HG02870 (cell line): ENCODE data around the gene GFAP.

Experiments used
- ATAC-seq: cut with Tn5 transposase; IDR thresholded peaks from one replicate; pipeline ENCODE4 v1.9.1; 2021; ENCODE audit warnings: mild to moderate bottlenecking, moderate library complexity; ENCODE audit not compliant: unreplicated experiment

GFAP gene

DNA sequence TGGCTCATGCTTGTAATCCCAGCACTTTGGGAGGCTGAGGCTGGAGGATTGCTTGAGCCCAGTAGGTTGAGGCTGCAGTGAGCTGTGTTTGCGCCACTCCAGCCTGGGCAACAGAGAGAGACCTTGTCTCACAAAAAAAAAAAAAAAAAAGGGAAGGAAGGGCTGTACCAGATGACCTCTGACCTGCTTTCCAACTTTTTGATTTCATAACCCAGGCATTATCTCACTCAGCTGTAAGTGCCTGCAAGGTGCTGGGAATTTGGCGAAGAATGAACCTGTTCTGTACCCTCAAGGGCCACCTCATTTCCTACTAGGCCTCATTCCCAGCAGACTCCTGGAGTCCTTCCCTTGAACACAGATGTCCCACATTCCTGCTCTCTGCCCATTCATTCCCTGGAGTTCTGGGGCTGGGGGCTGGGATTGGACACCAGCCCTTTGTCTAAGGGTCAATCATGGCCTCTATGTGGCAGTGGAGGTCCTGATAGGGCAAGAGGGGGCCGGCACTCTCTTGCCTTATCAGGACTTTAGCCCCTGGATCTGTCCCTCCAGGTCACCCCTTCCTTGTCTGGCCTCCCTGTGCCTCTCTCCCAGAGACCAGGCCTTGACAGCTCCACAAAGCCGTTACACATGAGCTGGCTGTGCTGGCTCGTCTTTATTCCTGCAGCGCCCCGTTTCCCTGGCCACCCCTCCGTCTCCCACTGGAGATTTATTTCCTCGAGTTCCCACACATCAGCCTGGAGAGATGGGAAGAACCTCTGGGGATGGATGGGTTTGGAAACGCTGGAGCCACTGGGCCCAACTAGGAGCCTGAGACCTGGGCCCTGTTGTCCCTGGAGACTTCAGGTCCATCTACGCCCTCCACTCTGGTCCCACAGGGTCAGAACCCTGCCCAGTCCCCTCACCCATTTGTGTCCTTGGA, 821 bp upstream of the GFAP start:
- no peak for ATAC-seq

DNA sequence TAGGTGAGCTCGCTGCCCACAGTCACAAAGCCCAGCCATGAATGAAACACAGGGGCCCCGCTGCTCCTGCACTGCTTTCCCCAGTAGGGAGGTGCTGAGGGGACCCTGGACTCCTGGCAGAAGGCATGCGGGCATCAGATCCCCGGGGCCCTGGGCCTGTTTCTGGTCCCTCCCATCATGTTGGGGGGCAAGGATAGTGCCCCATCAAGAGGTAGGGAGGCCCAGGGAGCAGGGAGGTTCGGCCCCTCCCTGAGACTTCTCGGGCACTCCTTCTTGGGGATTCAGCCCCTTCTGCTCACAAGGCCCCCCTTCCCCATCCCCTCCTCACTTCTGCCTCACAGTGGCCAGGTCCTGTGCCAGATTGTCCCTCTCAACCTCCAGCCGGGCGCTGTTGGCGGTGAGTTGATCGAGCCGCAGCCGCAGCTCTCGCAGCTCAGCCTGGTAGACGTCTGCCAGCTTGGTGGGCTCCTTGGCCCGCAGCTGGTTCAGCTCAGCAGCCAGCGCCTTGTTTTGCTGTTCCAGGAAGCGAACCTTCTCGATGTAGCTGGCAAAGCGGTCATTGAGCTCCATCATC, 515 bp downstream of the GFAP start:
- no peak for ATAC-seq

DNA sequence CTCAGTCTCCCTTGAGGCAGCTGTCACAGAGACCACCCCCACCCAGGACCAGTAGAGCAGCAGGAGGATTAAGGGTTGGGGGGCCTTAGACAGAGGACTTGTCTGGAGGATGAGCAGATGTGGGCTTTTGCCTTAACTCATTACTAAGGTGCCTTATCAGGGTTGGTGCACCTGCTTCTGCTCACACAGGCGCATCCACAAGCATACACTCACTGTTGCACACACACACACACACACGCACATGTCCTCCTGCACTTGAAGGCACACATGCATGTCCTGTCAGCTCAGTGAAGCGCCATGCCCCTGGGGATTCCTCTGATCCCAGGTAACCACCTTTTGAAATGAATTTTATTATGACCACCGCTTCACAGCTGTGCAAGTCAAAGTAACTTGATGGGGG, 1.2 kb downstream of the GFAP start:
- no peak for ATAC-seq

DNA sequence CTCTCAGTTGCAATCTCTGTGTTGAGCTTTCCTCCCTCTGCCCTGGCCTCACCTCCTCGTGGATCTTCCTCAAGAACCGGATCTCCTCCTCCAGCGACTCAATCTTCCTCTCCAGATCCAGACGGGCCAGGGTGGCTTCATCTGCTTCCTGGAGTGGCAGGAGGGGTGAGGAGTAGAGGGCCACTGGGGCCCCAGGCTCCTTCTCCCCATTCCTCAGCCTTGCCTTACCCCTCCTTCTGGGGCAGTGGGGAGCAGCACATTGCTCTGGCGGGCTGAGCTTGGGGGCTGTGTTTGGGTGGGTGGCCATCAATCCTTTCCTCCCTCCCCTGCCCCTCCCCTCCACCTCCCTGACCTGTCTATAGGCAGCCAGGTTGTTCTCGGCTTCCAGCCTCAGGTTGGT, 1.6 kb downstream of the GFAP start:
- no peak for ATAC-seq

DNA sequence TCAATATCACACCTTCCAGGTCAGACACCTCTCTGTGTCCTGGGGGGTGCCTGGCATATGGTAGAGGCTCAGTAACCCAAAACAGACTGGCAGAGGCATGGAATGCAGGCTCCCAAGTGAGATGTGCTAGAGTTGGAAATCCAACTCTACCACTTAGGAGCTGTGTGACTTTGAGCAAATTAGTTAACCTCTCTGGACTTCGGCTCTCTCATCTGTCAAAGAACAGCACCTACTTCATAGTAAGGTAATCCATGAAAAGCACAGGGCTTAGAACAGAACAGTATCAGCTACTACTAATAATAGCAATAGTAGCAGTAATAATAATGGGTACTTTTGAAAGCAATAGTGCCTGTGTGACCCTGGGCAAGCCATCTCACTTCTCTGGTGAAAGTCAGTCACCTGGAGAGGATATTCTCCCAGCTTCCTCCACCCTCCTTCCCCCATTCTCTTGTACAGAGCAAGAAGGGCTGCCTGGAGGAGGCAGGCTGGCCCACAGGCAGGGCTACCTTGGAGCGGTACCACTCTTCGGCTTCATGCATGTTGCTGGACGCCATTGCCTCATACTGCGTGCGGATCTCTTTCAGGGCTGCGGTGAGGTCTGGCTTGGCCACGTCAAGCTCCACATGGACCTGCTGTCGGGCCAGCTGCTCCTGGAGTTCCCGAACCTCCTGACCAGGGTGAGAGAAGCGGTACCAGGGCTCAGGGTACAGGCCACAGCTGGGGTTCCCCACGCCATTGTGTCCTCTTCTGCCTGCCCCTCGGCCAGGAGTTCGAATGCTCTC, 2.3 kb downstream of the GFAP start:
- ATAC-seq: no peak

DNA sequence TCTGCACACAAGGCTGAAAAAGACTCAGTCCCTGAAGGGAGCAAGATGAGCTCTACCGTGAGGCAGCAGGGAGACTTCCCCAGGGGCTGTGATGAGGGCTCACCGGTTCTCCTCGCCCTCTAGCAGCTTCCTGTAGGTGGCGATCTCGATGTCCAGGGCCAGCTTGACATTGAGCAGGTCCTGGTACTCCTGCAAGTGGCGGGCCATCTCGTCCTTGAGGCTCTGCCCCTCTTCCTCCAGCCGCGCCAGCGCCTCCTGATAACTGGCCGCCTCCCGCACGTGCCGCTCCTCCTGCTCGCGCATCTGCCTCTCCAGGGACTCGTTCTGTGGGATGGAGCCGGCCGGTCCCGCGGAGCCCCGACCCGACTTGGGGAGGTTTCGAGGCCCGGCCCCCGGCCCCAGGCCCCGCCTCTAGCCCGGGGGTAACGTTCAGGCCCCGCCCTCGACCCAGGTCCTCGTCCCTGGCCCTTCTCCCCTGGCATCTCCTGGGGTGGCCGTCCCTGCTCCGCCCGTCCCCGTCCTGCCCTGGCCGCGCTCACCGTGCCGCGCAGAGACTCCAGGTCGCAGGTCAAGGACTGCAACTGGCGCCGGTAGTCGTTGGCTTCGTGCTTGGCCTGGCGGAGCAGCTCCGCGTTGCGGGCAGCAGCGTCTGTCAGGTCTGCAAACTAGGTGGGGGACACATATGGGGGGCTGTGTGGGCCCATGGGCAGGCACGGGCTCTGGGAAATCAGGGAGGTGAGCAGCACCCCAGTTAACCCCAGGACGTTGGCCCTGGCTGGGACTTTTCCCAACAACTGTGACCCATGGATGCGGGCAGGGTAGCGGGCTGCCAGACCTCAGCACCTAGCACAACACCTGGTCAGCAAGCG, 3.9 kb downstream of the GFAP start:
- no peak for ATAC-seq

DNA sequence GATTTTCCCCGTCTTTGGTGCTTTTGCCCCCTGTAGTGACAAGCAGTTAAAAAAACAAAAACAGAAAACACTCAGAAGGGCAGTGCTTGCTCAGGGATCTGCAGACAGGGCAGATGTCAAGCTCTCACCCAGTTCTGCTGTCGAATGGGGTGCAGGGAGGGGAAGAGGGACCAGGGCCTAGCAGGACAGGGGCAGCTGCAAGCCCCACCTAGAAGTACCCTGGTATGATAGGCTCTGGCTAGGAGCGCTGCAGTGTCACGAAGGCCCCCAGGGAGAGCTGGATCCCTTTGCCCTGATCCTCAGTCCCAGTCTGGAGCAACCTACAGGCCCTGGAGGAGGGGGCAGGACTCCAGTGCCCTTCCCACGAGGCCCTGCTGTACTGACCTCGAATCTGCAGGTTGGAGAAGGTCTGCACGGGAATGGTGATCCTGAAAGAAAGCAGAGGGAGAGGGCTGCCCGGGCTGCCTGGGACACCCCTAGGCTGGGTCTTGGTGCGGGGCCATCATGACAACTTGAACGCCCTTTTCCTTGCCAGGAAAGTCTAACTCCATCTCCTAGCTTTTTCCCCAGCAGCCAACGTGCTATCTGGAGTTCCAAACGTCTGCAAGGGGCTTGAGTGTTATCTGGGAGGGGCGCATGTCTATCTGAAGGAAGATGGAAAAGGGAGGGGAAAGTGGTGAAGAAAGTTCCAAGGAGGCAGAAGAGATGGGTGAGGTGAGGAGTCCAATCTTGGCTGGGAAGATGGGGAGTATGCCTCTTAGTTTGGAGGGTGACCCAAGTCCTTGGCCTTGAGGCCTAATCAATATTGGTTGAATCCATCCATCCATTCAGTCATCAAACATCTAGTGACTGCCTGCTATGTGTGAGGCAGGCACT, 4.8 kb downstream of the GFAP start:
- ATAC-seq: no peak

DNA sequence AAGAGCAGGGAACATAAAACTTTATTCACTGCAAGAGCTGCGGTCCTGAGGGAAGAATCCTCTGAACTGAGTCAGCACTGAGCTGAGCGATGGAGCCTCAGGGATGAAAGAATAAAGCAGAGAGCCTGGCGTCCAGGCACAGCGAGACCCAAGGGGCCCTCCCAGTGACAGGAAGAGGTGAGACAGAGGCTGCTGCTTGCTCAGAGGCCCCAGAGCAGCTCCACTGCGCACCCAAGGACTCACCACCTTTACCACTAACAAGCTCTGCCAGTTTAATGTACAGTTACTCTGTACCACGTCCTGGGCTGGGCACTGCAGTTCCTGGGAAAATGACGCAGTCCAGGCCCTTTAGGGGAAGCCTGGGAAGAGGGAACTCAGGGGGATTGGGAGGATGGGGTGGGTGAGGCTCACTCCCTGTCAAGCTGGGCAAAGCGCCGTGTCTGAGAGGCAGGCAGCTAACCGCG, 5.6 kb downstream of the GFAP start:
- no peak for ATAC-seq

DNA sequence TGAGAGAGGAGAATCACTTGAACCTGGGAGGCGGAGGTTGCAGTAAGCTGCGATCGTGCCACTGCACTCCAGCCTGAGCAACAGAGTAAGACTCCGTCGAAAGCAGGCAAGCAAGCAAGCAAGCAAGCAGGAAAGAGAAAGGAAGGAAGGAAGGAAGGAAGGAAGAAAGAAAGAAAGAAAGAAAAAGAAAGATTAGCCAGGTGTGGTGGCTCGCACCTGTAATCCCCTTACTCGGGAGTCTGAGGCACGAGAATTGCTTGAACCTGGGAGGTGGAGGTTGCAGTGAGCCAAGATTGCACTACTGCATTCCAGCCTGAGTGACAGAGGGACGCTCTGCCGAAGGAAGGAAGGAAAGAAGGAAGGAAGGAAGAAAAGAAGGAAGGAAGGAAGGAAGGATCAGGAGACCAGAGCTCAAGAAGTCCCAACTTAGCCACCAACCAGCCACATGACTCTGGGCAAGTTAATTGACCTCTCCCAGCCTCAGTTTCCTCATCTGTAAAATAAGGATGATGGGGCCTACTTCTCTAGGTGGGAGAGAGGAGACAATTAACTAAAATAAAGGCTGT, 6.5 kb downstream of the GFAP start:
- ATAC-seq: no peak

DNA sequence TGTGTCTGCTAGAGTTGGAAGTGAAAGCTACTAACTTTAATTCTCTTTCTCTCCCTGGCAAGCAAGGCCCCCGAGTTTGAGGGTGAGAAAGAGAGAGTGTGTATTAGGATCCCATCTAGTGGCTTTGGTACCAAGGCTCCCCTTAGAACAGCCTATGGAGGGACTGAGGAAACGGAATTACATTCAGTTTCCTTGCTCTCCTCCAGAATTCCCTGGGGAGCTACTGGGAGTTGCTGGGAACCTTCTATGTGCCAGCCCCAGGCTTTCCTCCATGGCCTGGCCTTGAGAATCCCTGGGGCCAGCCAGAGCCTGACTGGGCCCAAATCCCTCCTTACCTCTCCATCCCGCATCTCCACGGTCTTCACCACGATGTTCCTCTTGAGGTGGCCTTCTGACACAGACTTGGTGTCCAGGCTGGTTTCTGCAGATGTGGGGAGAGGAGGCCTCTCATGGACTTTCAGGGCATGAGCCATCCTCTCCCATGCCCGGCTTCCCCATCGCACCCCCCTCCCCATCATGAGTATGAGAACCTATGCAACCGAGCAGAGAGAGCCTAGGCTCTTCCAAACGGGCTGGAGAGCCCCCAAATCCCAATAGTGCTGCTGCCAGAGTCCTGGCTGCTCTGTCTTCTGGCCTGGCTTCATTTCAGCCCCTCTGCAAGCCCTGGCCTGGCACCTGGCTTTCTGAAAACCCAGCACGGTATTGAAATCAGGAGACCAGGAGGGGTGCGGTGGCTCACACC, 7.4 kb downstream of the GFAP start:
- ATAC-seq: no peak

DNA sequence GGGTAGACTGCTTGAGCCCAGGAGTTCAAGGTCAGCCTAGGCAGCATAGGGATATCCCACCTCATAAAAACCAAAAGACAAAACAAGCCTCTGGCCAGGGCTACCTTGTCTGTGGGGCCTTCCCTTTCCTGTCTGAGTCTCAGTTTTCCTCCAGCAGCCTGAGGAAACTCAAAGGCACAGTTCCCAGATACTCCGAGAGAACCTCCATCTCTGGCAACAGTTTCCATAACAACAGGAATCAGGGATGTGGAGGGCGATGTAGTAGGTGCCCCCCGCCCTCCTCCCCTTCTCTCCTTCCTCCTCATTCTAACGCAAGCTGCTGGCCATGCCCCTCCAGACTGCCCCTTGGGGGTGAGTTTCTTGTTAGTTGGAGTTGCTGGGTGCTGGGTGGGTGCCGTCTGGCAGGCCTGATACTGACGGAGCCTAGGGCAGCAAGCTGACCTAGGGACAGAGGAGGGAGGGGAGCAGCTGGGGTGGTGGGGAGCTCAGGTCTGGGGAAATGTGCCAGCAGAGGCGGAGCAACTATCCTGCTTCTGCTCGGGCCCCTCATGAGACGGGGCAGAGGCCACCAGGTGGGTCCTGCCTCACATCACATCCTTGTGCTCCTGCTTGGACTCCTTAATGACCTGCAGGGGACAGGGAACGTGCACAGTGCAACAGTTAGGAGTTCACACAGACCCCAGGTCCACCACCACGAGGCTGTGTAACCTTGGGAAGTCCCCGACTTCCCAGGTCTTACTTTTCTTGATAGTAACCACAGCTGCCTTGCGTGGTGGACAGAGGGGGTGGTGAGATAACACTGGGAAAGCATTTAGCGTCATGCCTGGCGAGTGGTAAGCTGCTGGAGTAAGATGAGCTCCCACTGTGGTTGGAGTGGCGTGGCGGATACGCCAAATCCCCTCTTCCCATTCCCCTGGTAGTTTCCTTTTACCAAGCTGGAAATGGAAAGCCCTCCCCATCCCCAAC, 8.3 kb downstream of the GFAP start:
- ATAC-seq: no peak

DNA sequence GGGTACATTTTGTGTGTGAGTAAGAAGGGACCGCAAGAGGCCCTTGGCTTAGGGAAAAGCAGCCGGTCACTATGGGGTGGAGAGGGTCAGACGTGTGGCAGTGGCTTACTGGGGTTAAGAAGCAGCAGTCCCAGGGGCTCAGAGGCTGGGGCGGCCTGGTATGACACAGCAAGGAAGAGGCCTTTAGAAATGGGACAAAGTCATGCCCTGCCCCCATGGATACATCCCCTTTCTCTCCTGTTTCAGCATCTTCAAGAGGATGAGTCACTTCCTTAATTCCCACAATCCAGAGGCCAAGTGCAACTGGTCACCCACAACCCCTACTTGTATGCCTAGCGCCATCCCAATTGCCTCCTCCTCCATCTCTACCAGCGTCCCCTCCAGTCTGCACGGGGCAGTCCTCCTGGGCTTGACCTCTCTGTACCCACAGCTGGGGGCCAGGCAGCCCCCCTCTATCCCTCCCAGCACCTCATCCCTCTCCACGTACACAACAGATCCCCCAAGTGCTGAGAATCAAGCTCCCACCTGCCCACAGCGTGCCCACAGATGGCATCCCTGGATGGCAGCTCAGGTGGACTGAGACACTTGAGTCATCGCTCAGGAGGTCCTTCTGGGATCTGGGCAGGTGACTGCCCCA, 9.2 kb downstream of the GFAP start:
- no peak for ATAC-seq

DNA sequence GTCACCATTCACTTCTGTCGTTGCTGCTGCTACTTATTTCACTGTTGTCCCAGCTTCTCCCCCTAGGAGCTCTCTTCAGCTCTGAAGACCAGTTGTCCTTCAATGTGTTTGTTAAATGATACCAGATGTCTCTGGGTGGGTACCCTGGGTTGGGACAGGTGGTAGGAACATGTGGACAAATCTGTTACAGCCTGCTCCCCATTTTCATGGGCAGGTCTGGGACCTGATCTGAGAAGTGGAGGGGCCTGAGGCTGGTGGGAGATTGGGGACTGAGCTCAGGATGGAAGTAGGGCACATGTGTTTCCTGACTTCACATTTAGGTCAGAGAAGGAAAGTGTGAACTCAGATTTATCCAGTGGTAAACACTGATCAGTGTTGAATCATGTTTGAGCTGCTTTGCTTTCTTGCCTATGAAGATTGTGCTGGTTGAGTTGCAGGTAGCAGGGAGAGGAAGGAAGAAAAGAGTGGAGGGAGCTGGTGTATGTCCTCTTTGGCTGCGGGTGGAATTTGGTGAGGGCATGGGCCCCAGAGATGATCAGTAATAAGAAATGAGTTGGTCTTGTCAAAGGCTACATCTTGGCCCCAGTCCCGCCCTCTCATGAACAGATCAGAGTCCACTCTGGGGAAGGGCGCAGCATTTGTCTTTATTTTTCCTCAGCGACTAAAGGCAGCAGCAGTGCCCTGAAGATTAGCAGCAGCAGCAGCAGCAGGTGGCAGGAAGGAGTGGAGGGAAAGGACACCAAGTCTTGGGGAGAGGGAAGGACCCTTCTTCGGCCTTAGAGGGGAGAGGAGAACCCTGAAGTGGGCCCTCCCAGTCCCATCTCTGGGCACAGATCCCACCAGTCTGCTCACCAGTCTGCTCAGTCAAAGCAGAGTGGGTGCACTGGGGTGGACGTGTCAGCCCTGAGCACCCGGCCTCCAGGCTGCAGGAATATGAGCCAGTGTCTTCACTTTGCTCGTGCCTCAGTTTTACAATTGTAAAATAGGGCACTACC, 10.0 kb downstream of the GFAP start:
- ATAC-seq: no peak

DNA sequence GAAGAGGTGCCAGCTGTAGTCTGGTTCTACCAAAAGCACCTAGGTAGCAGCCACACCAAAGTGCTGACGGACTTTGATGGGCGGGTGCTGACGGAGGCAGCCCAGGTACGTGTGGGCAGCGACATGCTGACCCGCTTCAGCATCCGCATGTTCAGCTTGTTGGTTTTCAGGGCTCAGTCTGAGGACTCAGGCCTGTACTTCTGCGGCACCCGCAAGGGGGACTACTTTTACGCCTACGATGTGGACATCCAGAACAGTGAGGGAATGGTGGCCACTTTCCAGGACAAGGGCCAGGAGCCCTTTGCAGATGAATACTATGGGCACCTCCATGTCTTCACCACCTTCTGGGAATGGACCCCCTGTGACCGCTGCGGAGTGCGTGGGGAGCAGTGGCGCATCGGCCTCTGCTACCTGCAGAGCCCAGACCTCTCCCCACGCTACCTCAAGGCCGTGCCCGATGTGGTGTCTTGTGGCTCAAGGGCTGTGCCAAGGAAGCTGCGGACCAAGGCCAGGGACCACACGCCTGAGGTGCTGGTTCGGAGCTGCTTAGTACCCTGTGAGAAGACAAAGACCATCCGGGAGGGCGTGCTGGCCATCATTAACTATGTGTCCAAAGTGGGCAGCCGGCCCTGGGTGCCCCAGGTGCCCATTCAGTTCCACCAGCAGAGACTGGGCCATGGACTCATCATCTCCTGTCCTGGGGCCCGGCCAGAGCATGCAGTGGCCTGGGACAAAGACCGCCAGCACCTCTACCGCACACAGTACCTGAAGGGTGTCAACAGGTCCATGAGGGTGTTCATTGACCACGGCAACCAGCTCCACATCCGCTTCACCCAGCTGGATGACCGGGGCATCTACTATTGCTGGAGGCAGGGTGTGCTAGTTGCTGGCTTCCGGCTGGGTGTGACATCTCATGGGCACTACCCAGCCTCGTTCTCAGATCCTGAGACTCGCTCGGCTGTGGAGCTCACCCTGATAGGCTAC, 11.0 kb downstream of the GFAP start:
- ATAC-seq: no peak
